ENCODE measurements around the gene ELF5. TPM values are rescaled to one million over a fixed set of nuclear protein-coding genes. Genes with fewer than 3 reads are reported as not detected.

ELF5 gene
- polyA plus RNA-seq, 1 experiment, result not detected

GRCh38 chr11:34540870-34541269, 27.3 kb upstream of the ELF5 start:
- no peaks in the 10 kb centered on the region for H3K9me3 ChIP-seq (ENCODE audit: control insufficient read depth, insufficient read depth, low read length)
- ChIA-PET POLR2A (no interaction called here), CTCF (interaction anchor here (1.0 kb wide), 1 partner anchor 28 kb away, joined by 3 read pairs; no protein-coding TSS in a partner anchor)
- peaks cover 46% of the 10 kb centered on the region for H3K27me3 ChIP-seq (ENCODE audit: control insufficient read depth, insufficient read depth, low read length)
- no peak overlapping the region for H3K4me3 ChIP-seq (ENCODE audit: low read depth, low read length)
- TF ChIP-seq, protein P1, sequence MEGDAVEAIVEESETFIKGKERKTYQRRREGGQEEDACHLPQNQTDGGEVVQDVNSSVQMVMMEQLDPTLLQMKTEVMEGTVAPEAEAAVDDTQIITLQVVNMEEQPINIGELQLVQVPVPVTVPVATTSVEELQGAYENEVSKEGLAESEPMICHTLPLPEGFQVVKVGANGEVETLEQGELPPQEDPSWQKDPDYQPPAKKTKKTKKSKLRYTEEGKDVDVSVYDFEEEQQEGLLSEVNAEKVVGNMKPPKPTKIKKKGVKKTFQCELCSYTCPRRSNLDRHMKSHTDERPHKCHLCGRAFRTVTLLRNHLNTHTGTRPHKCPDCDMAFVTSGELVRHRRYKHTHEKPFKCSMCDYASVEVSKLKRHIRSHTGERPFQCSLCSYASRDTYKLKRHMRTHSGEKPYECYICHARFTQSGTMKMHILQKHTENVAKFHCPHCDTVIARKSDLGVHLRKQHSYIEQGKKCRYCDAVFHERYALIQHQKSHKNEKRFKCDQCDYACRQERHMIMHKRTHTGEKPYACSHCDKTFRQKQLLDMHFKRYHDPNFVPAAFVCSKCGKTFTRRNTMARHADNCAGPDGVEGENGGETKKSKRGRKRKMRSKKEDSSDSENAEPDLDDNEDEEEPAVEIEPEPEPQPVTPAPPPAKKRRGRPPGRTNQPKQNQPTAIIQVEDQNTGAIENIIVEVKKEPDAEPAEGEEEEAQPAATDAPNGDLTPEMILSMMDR (IDR thresholded peaks at IDR 0.05; ENCODE audit: low read depth, low read length), result no peak
- no peak overlapping the region for H3K27ac ChIP-seq (ENCODE audit: low read depth, low read length)
- DNase-seq (ENCODE audit: low read depth, low spot score), result no peak

- TF ChIP-seq, protein P1 (IDR thresholded peaks at IDR 0.05; ENCODE audit: low read depth, low read length), result no peak
- peaks cover 41% of the 10 kb centered on the region for H3K27me3 ChIP-seq (ENCODE audit: control insufficient read depth, insufficient read depth, low read length)
- DNase-seq (ENCODE audit: low read depth, low spot score), result no peak
- ChIA-PET POLR2A (no interaction called here), CTCF (interaction anchor here (0.6 kb wide), 1 partner anchor 1606 kb away, joined by 4 read pairs; no protein-coding TSS in a partner anchor)
- no peak overlapping the region for H3K27ac ChIP-seq (ENCODE audit: low read depth, low read length)
- H3K4me3 ChIP-seq (ENCODE audit: low read depth, low read length), result no peak overlapping the region
- H3K9me3 ChIP-seq (ENCODE audit: control insufficient read depth, insufficient read depth, low read length), result 0 out of 2 replicates have a peak, but pooled peaks cover 5% of the 10 kb centered on the region
These were observed 24.0 kb upstream of the ELF5 start for GRCh38 chr11:34537636-34538035.

DNA sequence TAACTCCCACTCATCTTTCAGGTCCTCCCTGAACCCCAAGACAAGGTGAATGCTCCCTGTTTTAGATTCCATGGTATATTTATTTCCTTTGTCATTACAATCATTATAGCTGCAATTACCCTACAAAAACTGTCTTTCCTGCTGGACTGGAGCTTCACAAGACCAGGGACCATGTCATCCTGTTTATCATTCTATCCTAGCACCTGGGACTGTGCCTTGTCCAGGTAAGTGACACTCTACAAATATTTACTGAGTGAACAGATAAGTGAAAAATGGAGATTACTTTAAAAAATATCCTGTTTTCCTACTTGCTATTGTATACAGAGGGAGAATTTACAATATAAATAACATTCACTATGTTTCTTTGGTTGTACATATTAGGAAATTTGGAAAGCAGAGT, 22.5 kb upstream of the ELF5 start:
- 0 out of 2 replicates have a peak, but pooled peaks cover 5% of the 10 kb centered on the region for H3K9me3 ChIP-seq (ENCODE audit: control insufficient read depth, insufficient read depth, low read length)
- no peak overlapping the region for H3K4me3 ChIP-seq (ENCODE audit: low read depth, low read length)
- no peak overlapping the region for H3K27ac ChIP-seq (ENCODE audit: low read depth, low read length)
- ChIA-PET CTCF (interaction anchor here (0.6 kb wide), 1 partner anchor 433 kb away, joined by 7 read pairs; no protein-coding TSS in a partner anchor), POLR2A (no interaction called here)
- TF ChIP-seq, protein P1 (IDR thresholded peaks at IDR 0.05; ENCODE audit: low read depth, low read length), result no peak
- DNase-seq (ENCODE audit: low read depth, low spot score), result no peak
- H3K27me3 ChIP-seq (ENCODE audit: control insufficient read depth, insufficient read depth, low read length), result peaks cover 35% of the 10 kb centered on the region

DNA sequence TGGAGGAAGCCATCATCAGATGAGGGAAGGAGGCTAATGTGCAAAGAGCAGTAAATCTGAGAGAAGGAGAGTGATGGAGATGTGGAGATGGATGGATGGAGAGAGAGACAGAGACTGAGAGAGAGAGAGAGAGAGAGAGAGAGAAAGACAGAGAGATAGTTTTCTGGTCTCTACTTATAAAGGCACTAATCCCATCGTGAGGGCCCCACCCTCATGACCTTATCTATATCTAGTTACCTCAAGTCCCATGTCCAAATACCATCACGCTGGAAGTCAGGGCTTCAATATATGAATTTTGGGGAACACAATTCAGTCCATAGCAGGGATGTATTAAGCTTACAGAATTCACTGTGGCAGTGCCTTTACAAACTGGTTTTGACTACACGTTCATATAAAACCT, 21.2 kb upstream of the ELF5 start:
- Histone ChIP-seq H3K4me3 (ENCODE audit: low read depth, low read length) (no peak overlapping the region), H3K27ac (ENCODE audit: low read depth, low read length) (no peak overlapping the region), H3K27me3 (ENCODE audit: control insufficient read depth, insufficient read depth, low read length) (peaks cover 34% of the 10 kb centered on the region), H3K9me3 (ENCODE audit: control insufficient read depth, insufficient read depth, low read length) (0 out of 2 replicates have a peak, but pooled peaks cover 5% of the 10 kb centered on the region)
- TF ChIP-seq, protein P1 (IDR thresholded peaks at IDR 0.05; ENCODE audit: low read depth, low read length), result no peak
- CTCF ChIA-PET, result no interaction called here
- no peak for DNase-seq (ENCODE audit: low read depth, low spot score)
- POLR2A ChIA-PET, result no interaction called here

DNA sequence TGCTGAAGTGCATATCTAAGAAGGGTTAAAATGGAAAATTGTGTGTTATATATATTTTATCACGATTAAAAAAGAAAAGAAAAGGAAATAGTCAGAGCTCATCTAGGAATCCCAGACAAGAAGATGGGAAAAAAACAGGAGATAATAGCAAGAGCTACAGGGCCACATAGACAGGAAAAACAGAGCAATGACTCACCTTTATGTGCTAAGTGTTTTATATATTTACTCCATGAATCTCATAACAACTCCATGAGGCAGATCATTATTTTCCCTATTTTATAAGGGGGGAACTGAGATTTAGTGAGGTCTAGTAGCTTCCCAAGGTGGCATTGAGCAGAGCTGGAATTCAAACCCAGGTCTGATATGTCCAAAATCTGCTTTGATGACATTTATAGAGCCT, 18.1 kb upstream of the ELF5 start:
- Histone ChIP-seq H3K9me3 (ENCODE audit: control insufficient read depth, insufficient read depth, low read length) (0 out of 2 replicates have a peak, but pooled peaks cover 5% of the 10 kb centered on the region), H3K4me3 (ENCODE audit: low read depth, low read length) (no peak overlapping the region), H3K27ac (ENCODE audit: low read depth, low read length) (no peak overlapping the region), H3K27me3 (ENCODE audit: control insufficient read depth, insufficient read depth, low read length) (peaks cover 31% of the 10 kb centered on the region)
- POLR2A ChIA-PET, result no interaction called here
- TF ChIP-seq, protein P1 (IDR thresholded peaks at IDR 0.05; ENCODE audit: low read depth, low read length), result no peak
- DNase-seq (ENCODE audit: low read depth, low spot score), result no peak
- CTCF ChIA-PET, result no interaction called here

All from AG04450 (cell line).